A549 treated with GW870086 at 1 μM for 4 hours (cell line): ENCODE results near the gene MORN1. TPM values are rescaled to one million over a fixed set of nuclear protein-coding genes. Genes with fewer than 3 reads are reported as not detected.

Experiments used
- total RNA-seq: library from RNA; stranded (reverse); fragments of 200-300 nt; extraction: Qiagen RNA extraction; gene quantifications from 5 replicates; pipeline ENCODE4 v1.2.3, GENCODE V29; 2022; ENCODE audit warnings: low read depth

The MORN1 gene
- total RNA-seq: 5.8 to 6.4 TPM (median 6.2 TPM) in 5 replicates

GRCh38 chr1:2391041-2391930 is at the start of gene MORN1, which contains the start of gene RER1:
TSS of gene MORN1 (minus strand) at chr1:2391554. CDS start at chr1:2391533, 21 bp downstream.
TSS of gene RER1 (plus strand) at chr1:2391841. CDS start at chr1:2395791, 3,950 bp downstream.

GRCh38 chr1:2412395-2412772 is 21.0 kb upstream of the MORN1 start, which contains the start of gene PEX10:
TSS of gene PEX10 (minus strand) at chr1:2412564. CDS start at chr1:2412502, 62 bp downstream.

Other genes with a start within 250 kb of the MORN1 start
- 39.2 to 65.1 TPM (median 59.7 TPM) in 5 replicates for gene FAAP20, start 196.8 kb downstream of the MORN1 start, total RNA-seq
- 22.2 to 28.1 TPM (median 26.1 TPM) in 5 replicates for gene SKI, start 163.2 kb downstream of the MORN1 start, total RNA-seq
- gene RER1, start 287 bp upstream of the MORN1 start, total RNA-seq: 90.3 to 142 TPM (median 127 TPM) in 5 replicates
- 21.6 to 24.1 TPM (median 23.7 TPM) in 5 replicates for gene PEX10, start 21.0 kb upstream of the MORN1 start, total RNA-seq
- 0.17 to 0.53 TPM (median 0.28 TPM) in 5 replicates for gene PLCH2, start 84.7 kb upstream of the MORN1 start, total RNA-seq
- gene PANK4, start 135.0 kb upstream of the MORN1 start, total RNA-seq: 8.0 to 11.6 TPM (median 10.1 TPM) in 5 replicates
- not detected in 5 replicates for gene HES5, start 138.7 kb upstream of the MORN1 start, total RNA-seq
- gene TNFRSF14, start 164.8 kb upstream of the MORN1 start, total RNA-seq: 0.21 to 0.39 TPM (median 0.33 TPM) in 3 of 5 replicates, not detected in the others
- gene PRXL2B, start 195.2 kb upstream of the MORN1 start, total RNA-seq: 20.8 to 24.2 TPM (median 21.9 TPM) in 5 replicates
- gene MMEL1, start 241.5 kb upstream of the MORN1 start, total RNA-seq: not detected in 5 replicates